Activated naive CD4-positive, alpha-beta T cell treated with anti-CD3 and anti-CD28 coated beads, Interleukin-2, amount 10 ng/mL, durations not matched to agents 7 days and 5 days (primary cell): ENCODE data around the gene INMT.

Source experiments
- CTCF ChIA-PET: fragments of 350-600 bp; sonication (Branson Sonifier 250); formaldehyde crosslinking; loops from one replicate; lab custom pipeline; 2021; ENCODE audit warnings: antibody characterized with exemption; lab: Charles Lee
- DNase-seq: peaks from one replicate; pipeline ENCODE4 v3.0.0-alpha.2; 2020
- H3K27ac Mint-ChIP-seq: one replicate; pipeline ENCODE4 v1.8.0; 2021; ENCODE audit warnings: mild to moderate bottlenecking, moderate library complexity, mixed read lengths
- H3K27me3 Mint-ChIP-seq: one replicate; pipeline ENCODE4 v1.8.0; 2021; ENCODE audit warnings: mild to moderate bottlenecking, mixed read lengths
- H3K36me3 Mint-ChIP-seq: one replicate; pipeline ENCODE4 v1.8.0; 2021; ENCODE audit warnings: mixed read lengths
- H3K4me1 Mint-ChIP-seq: one replicate; pipeline ENCODE4 v1.8.0; 2021; ENCODE audit warnings: mixed read lengths
- H3K4me3 Mint-ChIP-seq: one replicate; pipeline ENCODE4 v1.8.0; 2021; ENCODE audit warnings: mild to moderate bottlenecking, moderate library complexity, mixed read lengths
- H3K9me3 Mint-ChIP-seq: one replicate; pipeline ENCODE4 v1.8.0; 2021; ENCODE audit warnings: mixed read lengths

INMT gene

DNA sequence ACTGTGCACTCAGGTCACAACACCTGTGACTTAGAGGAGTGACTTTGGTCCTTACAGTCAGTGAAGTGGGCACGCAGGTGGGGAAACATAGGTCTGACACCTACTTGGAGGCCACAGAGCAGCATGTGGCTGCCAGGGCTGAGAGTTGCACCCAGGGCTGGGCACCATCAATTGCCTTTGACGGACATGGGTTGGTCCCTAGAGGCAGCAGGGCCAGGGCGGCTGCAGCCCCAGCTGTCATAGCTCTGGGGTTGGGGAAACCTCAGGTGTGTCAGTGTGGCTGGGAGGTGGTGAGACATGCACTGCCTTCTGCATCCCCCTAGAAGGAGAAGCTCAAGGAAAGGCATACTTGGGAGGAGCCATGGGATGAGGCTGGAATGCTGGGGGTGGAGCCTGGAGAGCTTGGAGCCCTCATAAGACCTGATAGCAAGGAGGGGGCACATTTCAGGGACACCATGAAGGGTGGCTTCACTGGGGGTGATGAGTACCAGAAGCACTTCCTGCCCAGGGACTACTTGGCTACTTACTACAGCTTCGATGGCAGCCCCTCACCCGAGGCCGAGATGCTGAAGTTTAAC is at the start of gene INMT:
INMT (plus strand) TSS at position 440 of the 578 bp plus-strand sequence; CDS start at position 456, 16 bp downstream.
- no peak within 1 kb of the TSS for H3K27ac Mint-ChIP-seq
- H3K27me3 Mint-ChIP-seq, result peaks cover 16% of the 10 kb centered on the region
- CTCF ChIA-PET, result no interaction called here
- no peaks in the 10 kb centered on the region for H3K36me3 Mint-ChIP-seq
- no peaks in the 10 kb centered on the region for H3K4me1 Mint-ChIP-seq
- no peaks in the 10 kb centered on the region for H3K9me3 Mint-ChIP-seq
- H3K4me3 Mint-ChIP-seq, result no peak within 1 kb of the TSS
- no peak for DNase-seq

DNA sequence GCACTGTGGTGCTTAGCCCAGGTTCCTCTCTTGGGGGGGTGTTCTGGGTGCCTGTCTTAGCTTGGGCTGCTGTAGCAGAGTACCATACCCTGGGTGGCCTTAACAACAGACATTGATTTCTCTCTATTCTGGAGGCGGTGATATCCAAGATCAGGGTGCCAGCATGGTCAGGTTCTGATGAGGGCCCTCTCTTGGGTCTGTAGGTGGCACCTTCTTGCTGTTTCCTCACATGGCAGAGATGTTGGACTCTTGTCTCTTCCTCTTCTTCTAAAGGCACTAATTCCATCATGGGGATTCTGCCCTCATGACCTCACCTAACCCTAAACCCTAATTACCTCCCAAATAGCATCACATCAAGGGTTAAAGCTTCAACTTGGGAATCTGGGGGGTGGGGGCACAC is 49.7 kb upstream of the INMT start:
- peak; percentile 61 for DNase-seq
- Mint-ChIP-seq H3K9me3 (no peaks in the 10 kb centered on the region), H3K4me3 (no peak overlapping the region), H3K4me1 (peaks cover 19% of the 10 kb centered on the region), H3K27me3 (peaks cover 28% of the 10 kb centered on the region), H3K27ac (no peak overlapping the region), H3K36me3 (no peaks in the 10 kb centered on the region)
- CTCF ChIA-PET, result interaction anchor here (0.6 to 8.4 kb wide), 14 partner anchors 8 to 281 kb away, joined by 3 to 151 read pairs (median 3); no protein-coding TSS in a partner anchor

DNA sequence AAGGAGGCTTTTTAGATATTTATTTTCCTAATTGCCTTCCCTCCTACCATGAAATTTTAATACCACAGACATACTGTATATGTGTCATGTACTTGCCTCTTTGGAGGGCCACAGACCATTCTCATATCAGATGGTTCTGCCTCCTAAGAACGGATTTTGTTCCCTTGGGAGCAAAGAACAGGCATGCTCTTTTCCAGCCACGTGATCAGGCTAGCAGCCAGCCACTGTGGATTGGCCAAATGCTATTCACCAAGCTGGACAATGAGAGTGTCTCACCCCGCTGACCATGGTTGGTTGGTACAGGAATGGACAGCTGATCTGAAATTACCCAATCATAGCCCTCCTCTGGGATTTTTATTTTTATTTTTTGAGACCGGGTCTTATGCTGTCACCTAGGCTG is 48.2 kb upstream of the INMT start:
- CTCF ChIA-PET, result interaction anchor here (8.4 kb wide), 1 partner anchor 35 kb away, joined by 151 read pairs; no protein-coding TSS in a partner anchor
- H3K4me1 Mint-ChIP-seq, result peaks cover 4% of the 10 kb centered on the region
- DNase-seq, result no peak
- H3K27me3 Mint-ChIP-seq, result peaks cover 40% of the 10 kb centered on the region
- H3K9me3 Mint-ChIP-seq, result no peaks in the 10 kb centered on the region
- no peak overlapping the region for H3K4me3 Mint-ChIP-seq
- H3K27ac Mint-ChIP-seq, result no peak overlapping the region
- no peaks in the 10 kb centered on the region for H3K36me3 Mint-ChIP-seq

DNA sequence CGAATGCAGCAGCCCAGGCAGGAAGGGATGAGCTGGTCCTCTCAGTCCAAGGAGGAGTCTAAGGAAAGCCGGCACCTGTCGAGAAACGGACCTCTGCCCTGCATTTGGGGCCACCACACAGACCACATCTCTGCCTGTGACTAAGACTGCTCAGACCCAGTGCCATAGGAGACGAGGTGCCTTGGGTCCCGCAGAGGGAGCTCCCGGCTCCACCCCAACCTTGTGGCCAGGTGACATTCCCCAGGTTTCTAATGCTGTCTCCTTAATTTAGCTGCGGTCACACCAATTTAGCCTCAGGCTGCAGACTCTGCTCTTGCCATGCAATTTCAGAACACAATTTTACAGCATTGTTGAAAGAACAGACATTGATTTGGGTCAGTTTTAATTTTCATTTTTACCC is 46.9 kb upstream of the INMT start:
- CTCF ChIA-PET, result interaction anchor here (1.1 to 8.4 kb wide), 2 partner anchors 25 to 34 kb away, joined by 3 to 151 read pairs; no protein-coding TSS in a partner anchor
- Mint-ChIP-seq H3K36me3 (no peaks in the 10 kb centered on the region), H3K9me3 (no peaks in the 10 kb centered on the region), H3K4me1 (peaks cover 3% of the 10 kb centered on the region), H3K4me3 (no peak overlapping the region), H3K27ac (no peak overlapping the region), H3K27me3 (peaks cover 37% of the 10 kb centered on the region)
- no peak for DNase-seq

DNA sequence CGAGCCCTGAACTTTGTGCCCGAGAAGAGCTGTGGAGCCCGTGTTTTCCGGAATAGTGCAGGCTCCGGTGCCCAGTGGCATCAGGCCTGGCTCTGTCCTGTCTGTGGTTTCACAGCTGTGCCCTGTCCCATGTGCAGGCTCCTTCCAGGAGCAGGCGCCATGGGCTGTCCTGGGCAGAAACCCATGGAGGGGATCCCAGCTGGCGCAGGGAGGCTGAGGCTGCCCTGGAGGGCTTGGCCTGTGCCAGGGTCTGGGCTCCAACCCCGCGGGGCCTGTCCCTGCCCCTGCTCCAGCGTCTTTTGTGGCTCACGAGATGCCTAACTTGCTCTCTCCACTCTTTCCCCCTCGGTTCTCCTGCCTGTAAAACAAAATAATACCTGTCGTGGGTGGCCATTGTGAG is 46.3 kb upstream of the INMT start:
- peaks cover 37% of the 10 kb centered on the region for H3K27me3 Mint-ChIP-seq
- H3K36me3 Mint-ChIP-seq, result no peaks in the 10 kb centered on the region
- CTCF ChIA-PET, result interaction anchor here (1.1 to 8.4 kb wide), 2 partner anchors 25 to 33 kb away, joined by 3 to 151 read pairs; no protein-coding TSS in a partner anchor
- no peak overlapping the region for H3K4me3 Mint-ChIP-seq
- no peaks in the 10 kb centered on the region for H3K9me3 Mint-ChIP-seq
- no peak for DNase-seq
- no peak overlapping the region for H3K27ac Mint-ChIP-seq
- H3K4me1 Mint-ChIP-seq, result peaks cover 3% of the 10 kb centered on the region

DNA sequence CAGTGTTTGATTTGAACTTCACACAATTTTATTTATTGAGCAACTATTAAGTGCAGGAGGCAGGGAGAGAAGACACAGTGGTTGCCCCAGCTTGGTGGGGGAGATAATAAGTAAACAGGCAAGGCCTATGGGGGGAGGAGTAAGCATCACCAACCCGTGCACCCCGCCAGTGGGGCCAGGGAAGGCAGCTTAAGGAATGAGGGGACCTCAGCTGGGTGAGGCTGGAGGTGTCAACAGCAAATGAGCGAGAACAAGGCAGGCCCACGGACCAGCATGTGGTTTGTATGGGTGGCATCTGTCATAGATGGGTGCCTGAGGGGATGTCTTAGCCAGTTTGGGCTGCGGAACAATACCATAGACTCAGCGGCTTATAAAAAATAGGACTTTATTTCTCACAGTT is 45.6 kb upstream of the INMT start:
- CTCF ChIA-PET, result interaction anchor here (8.4 kb wide), 1 partner anchor 32 kb away, joined by 151 read pairs; no protein-coding TSS in a partner anchor
- Mint-ChIP-seq H3K4me3 (no peak overlapping the region), H3K27ac (no peak overlapping the region), H3K4me1 (peaks cover 3% of the 10 kb centered on the region), H3K9me3 (no peaks in the 10 kb centered on the region), H3K36me3 (no peaks in the 10 kb centered on the region), H3K27me3 (peaks cover 31% of the 10 kb centered on the region)
- no peak for DNase-seq

DNA sequence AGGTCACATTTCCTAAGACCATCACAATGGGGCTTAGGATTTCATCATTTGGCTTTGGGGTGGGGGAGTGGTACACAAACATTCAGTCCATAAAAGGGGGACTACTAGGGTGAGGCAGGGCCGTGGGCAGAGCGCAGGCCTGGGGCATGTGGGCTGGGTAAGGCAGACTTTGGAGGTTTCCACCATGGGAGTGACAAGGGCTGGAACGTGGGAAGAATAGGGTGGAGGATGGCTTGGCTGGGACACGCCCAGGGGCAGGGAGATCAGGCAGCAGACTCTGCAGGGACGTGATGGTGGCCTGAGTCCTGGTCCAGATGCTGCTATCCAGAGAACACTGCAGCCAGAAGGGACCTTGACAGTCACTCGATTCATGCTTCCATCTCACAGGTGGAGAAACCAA is 45.0 kb upstream of the INMT start:
- Mint-ChIP-seq H3K27me3 (peaks cover 25% of the 10 kb centered on the region), H3K9me3 (no peaks in the 10 kb centered on the region)

DNA sequence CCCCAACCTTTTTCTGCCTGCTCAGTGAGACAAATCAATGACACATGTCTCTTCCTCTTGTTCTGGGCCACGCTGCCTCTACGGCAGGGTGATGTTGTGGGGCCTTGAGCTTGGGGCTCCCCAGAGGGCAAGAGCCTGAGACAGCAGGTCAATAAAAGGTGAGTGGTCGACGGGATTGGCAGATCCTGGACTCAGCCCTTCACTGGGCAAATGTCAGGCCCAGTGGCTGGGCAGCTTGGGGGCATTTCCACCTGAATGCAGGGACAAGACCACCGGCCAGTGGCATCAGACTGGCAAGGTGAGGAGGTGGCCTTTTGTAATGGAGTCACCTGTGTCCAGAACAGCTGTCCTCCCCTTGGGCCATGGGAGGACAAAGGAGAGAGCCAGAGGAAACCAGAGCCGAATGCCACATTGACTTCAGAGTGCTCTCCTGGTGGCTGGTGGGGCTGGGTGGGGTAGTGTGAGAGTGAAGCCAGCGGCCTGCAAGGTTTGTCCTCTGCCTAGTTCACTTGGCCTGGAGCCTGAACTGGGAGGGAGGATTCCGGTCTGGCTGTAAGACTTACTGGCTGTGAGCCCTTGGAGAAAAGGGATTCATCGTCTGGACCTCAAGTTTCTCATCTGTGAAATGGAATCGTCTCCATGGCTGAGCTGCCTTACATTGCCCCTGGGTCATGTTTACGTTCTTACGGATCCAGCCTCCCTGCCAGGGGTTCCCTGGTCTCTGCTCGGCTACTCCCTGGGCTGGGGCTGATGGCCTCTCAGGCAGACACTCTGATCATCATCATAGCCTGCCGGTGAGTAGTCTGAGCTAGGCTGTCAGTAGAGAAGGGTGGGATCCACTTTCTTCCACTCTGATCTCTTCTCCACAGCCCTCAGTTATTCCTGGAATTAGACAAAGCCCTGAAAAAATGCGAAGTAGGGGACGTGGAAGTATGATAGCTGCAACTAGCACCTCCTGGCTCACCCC is 44.3 kb upstream of the INMT start:
- Mint-ChIP-seq H3K9me3 (no peaks in the 10 kb centered on the region), H3K36me3 (no peaks in the 10 kb centered on the region), H3K4me1 (no peaks in the 10 kb centered on the region), H3K27me3 (peaks cover 19% of the 10 kb centered on the region), H3K4me3 (no peak overlapping the region), H3K27ac (no peak overlapping the region)
- no peak for DNase-seq
- CTCF ChIA-PET, result interaction anchor here (1.3 to 8.4 kb wide), 3 partner anchors 31 to 37 kb away, joined by 3 to 151 read pairs (median 21); no protein-coding TSS in a partner anchor

More for the DNA sequence above, 45.0 kb upstream of the INMT start:
- no peak overlapping the region for H3K4me3 Mint-ChIP-seq
- no peak overlapping the region for H3K27ac Mint-ChIP-seq
- CTCF ChIA-PET, result interaction anchor here (8.4 kb wide), 1 partner anchor 32 kb away, joined by 151 read pairs; no protein-coding TSS in a partner anchor
- no peak for DNase-seq
- H3K4me1 Mint-ChIP-seq, result peaks cover 3% of the 10 kb centered on the region
- no peaks in the 10 kb centered on the region for H3K36me3 Mint-ChIP-seq

DNA sequence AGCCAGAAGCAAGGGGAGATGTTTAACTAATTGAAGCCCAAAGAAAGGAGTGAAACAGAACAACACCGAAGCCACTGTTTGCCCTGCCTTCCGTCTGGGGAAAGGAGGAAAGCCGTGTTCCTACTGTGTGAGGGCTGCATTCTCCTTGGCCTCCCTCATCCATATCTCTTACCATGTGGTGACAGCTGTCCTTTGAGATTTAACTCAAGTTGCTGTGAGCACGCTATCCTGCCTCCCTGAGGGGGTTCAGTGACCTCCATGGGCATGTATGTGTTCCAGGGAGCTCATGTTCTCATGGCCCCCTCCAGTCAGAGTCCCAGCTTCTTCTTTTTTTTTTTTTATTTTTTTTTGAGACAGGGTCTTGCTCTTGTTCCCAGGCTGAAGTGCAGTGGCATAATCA is 43.5 kb upstream of the INMT start:
- Mint-ChIP-seq H3K9me3 (no peaks in the 10 kb centered on the region), H3K27ac (no peak overlapping the region), H3K36me3 (no peaks in the 10 kb centered on the region), H3K27me3 (peaks cover 15% of the 10 kb centered on the region), H3K4me3 (no peak overlapping the region), H3K4me1 (no peaks in the 10 kb centered on the region)
- no peak for DNase-seq
- CTCF ChIA-PET, result interaction anchor here (1.2 to 4.4 kb wide), 4 partner anchors 11 to 36 kb away, joined by 3 to 21 read pairs (median 3); partner anchors contain the start of gene CRHR2

DNA sequence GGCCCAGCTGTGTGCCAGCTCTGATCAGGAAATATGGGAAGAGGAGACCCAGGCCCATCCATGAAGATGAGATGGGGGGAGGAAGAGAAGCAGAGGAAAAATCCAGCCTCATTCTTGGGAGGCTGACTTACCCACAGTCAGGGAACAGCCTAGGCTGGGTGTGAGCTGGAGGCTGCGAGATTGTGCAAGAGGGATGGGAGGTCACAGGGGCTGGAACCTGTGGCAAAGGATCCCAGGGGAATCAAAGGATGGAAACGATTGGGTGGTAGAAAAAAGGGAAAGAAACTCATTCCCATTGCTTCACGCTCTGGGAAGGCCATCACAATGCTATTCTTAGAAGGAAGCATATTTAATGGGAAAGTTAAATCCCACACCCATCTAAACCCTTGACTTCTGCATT is 43.0 kb upstream of the INMT start:
- Mint-ChIP-seq H3K36me3 (no peaks in the 10 kb centered on the region), H3K4me1 (no peaks in the 10 kb centered on the region), H3K4me3 (no peak overlapping the region), H3K27me3 (peaks cover 15% of the 10 kb centered on the region), H3K27ac (no peak overlapping the region), H3K9me3 (no peaks in the 10 kb centered on the region)
- CTCF ChIA-PET, result interaction anchor here (0.6 to 4.4 kb wide), 6 partner anchors 12 to 160 kb away, joined by 3 to 21 read pairs (median 3); partner anchors contain the start of gene CRHR2
- DNase-seq, result no peak

DNA sequence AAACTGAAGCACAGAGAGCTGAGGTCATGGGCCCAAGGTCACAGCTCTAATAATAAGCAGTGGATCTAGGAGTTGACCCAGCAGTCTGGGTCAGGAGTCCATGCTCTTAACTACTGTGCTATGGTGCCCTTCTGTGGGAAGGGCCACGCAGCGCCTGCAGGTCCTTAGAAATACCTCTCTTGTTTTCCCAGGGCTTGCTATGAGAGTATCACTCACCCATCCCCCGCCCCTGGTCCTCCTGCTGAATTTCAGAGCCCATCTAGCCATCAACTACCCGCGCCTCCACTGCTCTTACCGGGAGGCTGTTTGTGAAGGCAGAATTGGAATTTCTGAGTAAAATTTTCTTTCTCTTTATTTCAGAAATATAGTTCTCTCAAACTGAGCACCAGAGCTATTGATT is 42.4 kb upstream of the INMT start:
- Mint-ChIP-seq H3K27ac (no peak overlapping the region), H3K36me3 (no peaks in the 10 kb centered on the region), H3K4me1 (no peaks in the 10 kb centered on the region), H3K4me3 (no peak overlapping the region), H3K9me3 (no peaks in the 10 kb centered on the region), H3K27me3 (peaks cover 15% of the 10 kb centered on the region)
- CTCF ChIA-PET, result interaction anchor here (1.1 to 4.4 kb wide), 5 partner anchors 8 to 30 kb away, joined by 3 to 21 read pairs (median 3); partner anchors contain the start of gene CRHR2
- no peak for DNase-seq

DNA sequence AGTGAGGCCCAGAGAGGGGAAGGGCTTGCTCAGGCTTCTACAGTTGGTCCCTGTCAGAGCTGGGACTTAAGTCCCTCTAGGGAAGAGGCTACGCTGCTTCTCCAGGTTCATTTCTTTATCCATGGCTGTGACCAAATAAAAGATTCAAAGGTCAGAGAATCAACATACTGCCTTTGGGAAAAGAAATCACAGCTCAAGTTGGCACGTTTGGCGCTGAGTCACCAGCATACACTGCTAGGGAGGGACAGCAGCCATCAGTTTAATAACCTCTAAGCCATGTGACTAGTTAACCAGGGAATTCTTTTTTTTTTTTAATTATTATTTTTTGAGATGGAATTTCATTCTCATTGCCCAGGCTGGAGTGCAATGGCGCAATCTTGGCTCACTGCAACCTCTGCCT is 41.3 kb upstream of the INMT start:
- H3K36me3 Mint-ChIP-seq, result no peaks in the 10 kb centered on the region
- no peaks in the 10 kb centered on the region for H3K9me3 Mint-ChIP-seq
- CTCF ChIA-PET, result interaction anchor here (1.5 to 4.4 kb wide), 2 partner anchors 9 to 29 kb away, joined by 8 to 21 read pairs; no protein-coding TSS in a partner anchor
- H3K4me3 Mint-ChIP-seq, result no peak overlapping the region
- no peaks in the 10 kb centered on the region for H3K4me1 Mint-ChIP-seq
- no peak for DNase-seq
- H3K27ac Mint-ChIP-seq, result no peak overlapping the region
- H3K27me3 Mint-ChIP-seq, result peaks cover 15% of the 10 kb centered on the region

DNA sequence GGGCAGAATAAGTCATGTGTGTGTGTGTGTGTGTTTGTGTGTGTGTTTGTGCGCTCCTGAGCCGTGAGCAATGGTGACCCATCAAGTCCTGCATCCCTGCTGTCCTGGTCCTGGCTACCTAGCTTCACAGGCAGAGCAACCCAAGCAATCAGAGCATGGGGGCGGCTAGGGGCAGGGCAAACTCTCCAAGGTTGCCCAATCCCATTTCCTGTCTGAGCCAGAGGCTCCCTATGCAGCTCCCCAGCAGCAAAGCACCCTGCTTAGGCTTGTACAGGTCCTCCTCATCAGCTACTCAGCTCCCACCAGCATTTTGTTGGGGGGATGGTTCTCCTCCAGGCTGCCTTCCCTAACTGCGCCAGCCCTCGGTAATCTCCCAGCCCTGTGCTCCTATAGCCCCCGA is 38.5 kb upstream of the INMT start:
- no peak for DNase-seq
- CTCF ChIA-PET, result interaction anchor here (0.6 kb wide), 1 partner anchor 27 kb away, joined by 3 read pairs; no protein-coding TSS in a partner anchor
- Mint-ChIP-seq H3K4me1 (no peaks in the 10 kb centered on the region), H3K9me3 (peaks cover 14% of the 10 kb centered on the region), H3K27me3 (peaks cover 7% of the 10 kb centered on the region), H3K27ac (no peak overlapping the region), H3K36me3 (peaks cover 14% of the 10 kb centered on the region), H3K4me3 (no peak overlapping the region)

DNA sequence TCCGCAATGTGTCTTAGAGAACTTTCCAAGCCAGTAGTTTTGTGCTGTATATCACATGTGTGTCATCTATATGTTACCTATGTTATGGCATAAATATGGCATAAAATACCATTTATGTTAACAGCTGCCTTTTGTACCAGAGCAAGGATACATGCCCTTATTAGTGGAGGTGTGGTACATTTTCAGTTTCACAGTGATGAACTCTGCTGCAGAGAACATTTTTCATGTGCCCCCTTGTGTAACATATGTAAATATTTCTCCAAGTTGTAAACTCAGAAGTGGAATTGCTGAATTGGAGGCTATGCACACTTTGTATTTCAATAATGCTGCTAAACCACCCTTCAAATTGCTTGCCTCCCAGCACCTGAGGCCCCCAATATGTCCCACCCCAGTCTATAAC is 37.8 kb upstream of the INMT start:
- no peak overlapping the region for H3K4me3 Mint-ChIP-seq
- H3K27me3 Mint-ChIP-seq, result no peaks in the 10 kb centered on the region
- H3K36me3 Mint-ChIP-seq, result peaks cover 19% of the 10 kb centered on the region

More for the DNA sequence above, 37.8 kb upstream of the INMT start:
- Mint-ChIP-seq H3K27ac (no peak overlapping the region), H3K9me3 (peaks cover 21% of the 10 kb centered on the region), H3K4me1 (no peaks in the 10 kb centered on the region)
- CTCF ChIA-PET, result interaction anchor here (0.6 kb wide), 1 partner anchor 26 kb away, joined by 3 read pairs; no protein-coding TSS in a partner anchor
- no peak for DNase-seq
